Calu3 (cell line): ENCODE results near the gene LIN9. TPM values are rescaled to one million over a fixed set of nuclear protein-coding genes. Genes with fewer than 3 reads are reported as not detected.
"Not testable (repeated sequence)": the region's sequence is repeated elsewhere in the genome, so short reads cannot be mapped to it uniquely, and the experiment has no call there.

Experiments used
- BruUV-seq: library from RNA; stranded (reverse); fragments of 400-500 nt; replicated peaks from 2 replicates; lab custom pipeline; 2021; lab: Mats Ljungman, UMichigan
- CTCF ChIA-PET: fragments of 300-600 bp; sonication (Branson Sonifier 250); formaldehyde crosslinking; loops from one replicate; lab custom pipeline; 2022; ENCODE audit warnings: antibody characterized with exemption; lab: Charles Lee
- DNase-seq: peaks from one replicate; pipeline ENCODE4 v3.0.0; 2022
- H3K27ac Mint-ChIP-seq: one replicate; pipeline ENCODE4 v1.8.0; 2022; ENCODE audit warnings: mixed read lengths; ENCODE audit not compliant: unreplicated experiment
- H3K27me3 Mint-ChIP-seq: one replicate; pipeline ENCODE4 v1.8.0; 2022; ENCODE audit warnings: mixed read lengths; ENCODE audit not compliant: unreplicated experiment
- H3K36me3 Mint-ChIP-seq: one replicate; pipeline ENCODE4 v1.8.0; 2022; ENCODE audit warnings: mild to moderate bottlenecking, moderate library complexity, mixed read lengths; ENCODE audit not compliant: insufficient read depth, unreplicated experiment
- H3K4me1 Mint-ChIP-seq: one replicate; pipeline ENCODE4 v1.8.0; 2022; ENCODE audit warnings: mild to moderate bottlenecking, low read depth, mixed read lengths; ENCODE audit not compliant: unreplicated experiment
- H3K4me3 Mint-ChIP-seq: one replicate; pipeline ENCODE4 v1.8.0; 2022; ENCODE audit warnings: mild to moderate bottlenecking, low read depth, moderate library complexity, mixed read lengths; ENCODE audit not compliant: unreplicated experiment
- H3K9me3 Mint-ChIP-seq: one replicate; pipeline ENCODE4 v1.8.0; 2022; ENCODE audit warnings: low read depth, mixed read lengths; ENCODE audit not compliant: unreplicated experiment
- intact Hi-C: fragments of 100-400 bp; cut with micrococcal nuclease; formaldehyde crosslinking; loops from one replicate; pipeline ENCODE4 v1.10.0; 2022; ENCODE audit not compliant: unreplicated experiment
- total RNA-seq: library from RNA; stranded (reverse); gene quantifications from 2 replicates; pipeline ENCODE4 v1.2.3, GENCODE V29; 2022
- TF ChIP-seq, protein P1 (sequence below): fragments of 200-600 bp; IDR thresholded peaks from one replicate; pipeline ENCODE4 v1.8.0; 2022; ENCODE audit warnings: antibody characterized with exemption; ENCODE audit not compliant: unreplicated experiment

Gene LIN9
- total RNA-seq, 1 experiment from 2014 or later, result 14.3 TPM

DNA sequence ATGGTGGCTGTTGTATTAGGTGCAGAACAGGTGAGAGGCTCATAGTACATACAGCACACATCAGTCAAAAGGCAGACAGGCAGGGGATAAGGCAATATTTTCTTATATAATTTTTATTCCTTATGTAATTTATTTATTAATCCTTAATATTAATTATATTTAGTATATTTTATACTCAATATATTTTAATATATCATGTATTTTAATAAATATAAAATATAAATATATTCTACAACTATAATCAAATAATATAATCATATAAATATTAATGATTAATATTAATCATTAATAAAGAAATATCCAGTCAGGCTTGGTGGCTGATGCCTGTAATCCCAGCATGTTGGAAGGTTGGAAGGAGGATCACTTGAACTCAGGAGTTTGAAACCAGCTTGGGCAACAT is 104.8 kb downstream of the LIN9 start:
- H3K9me3 Mint-ChIP-seq, result no peaks in the 10 kb centered on the region
- TF ChIP-seq, protein P1, sequence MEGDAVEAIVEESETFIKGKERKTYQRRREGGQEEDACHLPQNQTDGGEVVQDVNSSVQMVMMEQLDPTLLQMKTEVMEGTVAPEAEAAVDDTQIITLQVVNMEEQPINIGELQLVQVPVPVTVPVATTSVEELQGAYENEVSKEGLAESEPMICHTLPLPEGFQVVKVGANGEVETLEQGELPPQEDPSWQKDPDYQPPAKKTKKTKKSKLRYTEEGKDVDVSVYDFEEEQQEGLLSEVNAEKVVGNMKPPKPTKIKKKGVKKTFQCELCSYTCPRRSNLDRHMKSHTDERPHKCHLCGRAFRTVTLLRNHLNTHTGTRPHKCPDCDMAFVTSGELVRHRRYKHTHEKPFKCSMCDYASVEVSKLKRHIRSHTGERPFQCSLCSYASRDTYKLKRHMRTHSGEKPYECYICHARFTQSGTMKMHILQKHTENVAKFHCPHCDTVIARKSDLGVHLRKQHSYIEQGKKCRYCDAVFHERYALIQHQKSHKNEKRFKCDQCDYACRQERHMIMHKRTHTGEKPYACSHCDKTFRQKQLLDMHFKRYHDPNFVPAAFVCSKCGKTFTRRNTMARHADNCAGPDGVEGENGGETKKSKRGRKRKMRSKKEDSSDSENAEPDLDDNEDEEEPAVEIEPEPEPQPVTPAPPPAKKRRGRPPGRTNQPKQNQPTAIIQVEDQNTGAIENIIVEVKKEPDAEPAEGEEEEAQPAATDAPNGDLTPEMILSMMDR, result no peak
- no peak overlapping the region for H3K4me3 Mint-ChIP-seq
- intact Hi-C loops, result loop anchor here (10.0 kb wide), 1 partner anchor 131 kb away; no protein-coding TSS in a partner anchor
- H3K4me1 Mint-ChIP-seq, result no peaks in the 10 kb centered on the region
- peaks cover 27% of the 10 kb centered on the region for H3K27me3 Mint-ChIP-seq
- H3K36me3 Mint-ChIP-seq, result no peaks in the 10 kb centered on the region
- no peak overlapping the region for H3K27ac Mint-ChIP-seq
- CTCF ChIA-PET, result no interaction called here
- no peak for DNase-seq
- no TSS peak for BruUV-seq

DNA sequence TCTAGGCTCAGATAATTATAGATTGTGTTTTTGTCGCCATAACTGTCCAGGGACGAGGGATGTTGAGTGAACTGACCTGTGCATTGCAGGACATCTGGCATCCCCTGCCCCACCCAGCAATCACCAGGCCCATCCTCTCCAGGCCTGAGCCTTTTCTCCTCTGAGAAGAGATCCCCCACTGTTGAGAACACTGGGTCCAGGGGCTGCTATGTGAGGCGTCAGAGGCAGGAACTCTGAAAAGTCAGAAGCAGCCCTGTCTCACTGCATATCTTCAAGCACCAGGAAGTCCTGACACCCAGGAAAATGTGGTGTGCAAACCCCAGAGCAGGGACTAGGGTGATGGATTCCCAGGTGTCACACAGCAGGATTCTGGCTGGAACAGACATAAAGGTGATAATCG is 105.3 kb downstream of the LIN9 start:
- Mint-ChIP-seq H3K4me1 (no peaks in the 10 kb centered on the region), H3K36me3 (no peaks in the 10 kb centered on the region), H3K4me3 (no peak overlapping the region), H3K27ac (no peak overlapping the region), H3K27me3 (peaks cover 22% of the 10 kb centered on the region), H3K9me3 (no peaks in the 10 kb centered on the region)
- intact Hi-C loops, result loop anchor here (10.0 kb wide), 1 partner anchor 131 kb away; no protein-coding TSS in a partner anchor
- BruUV-seq, result no TSS peak
- DNase-seq, result no peak
- CTCF ChIA-PET, result no interaction called here
- TF ChIP-seq, protein P1, result no peak

DNA sequence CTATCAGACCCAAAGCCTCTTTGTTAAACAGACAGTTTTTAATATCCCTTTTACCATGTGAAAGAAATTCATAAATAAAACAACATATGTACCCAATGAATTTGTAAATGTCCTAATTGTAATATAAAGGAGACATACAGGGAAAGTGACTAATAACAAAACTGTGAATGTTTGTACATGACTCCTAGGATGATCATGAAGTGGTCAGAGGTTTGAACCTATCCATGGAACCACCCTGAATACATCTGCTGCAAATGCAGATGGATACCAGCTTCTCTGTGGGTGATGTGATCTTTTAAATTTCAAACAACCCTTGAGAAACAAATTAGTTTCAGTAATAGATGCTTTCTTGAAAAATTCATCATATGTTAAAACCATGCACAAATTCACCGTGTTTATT is 105.7 kb downstream of the LIN9 start:
- Mint-ChIP-seq H3K36me3 (no peaks in the 10 kb centered on the region), H3K27ac (no peak overlapping the region), H3K9me3 (no peaks in the 10 kb centered on the region), H3K4me1 (no peaks in the 10 kb centered on the region), H3K27me3 (peaks cover 18% of the 10 kb centered on the region), H3K4me3 (no peak overlapping the region)
- CTCF ChIA-PET, result no interaction called here
- intact Hi-C loops, result loop anchor here (10.0 kb wide), 1 partner anchor 132 kb away; no protein-coding TSS in a partner anchor
- no peak for DNase-seq
- no TSS peak for BruUV-seq
- TF ChIP-seq, protein P1, result no peak

DNA sequence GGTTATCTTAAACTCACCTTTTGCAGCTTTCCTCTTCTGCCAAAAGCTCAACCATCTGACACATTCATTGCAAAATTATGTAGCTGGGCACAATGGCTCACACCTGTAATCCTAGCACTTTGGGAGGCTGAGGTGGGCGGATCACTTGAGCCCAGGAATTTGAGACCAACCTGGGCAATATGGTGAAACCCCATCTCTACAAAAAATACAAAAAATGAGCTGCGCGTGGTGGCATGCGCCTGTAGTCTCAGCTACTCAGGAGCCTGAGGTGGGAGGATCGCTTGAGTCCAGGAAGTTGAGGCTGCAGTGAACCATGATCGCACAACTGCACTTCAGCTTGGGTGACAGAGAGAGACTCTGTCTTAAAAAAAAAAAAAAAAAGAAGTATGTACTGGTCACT is 106.3 kb downstream of the LIN9 start:
- H3K9me3 Mint-ChIP-seq, H3K4me3 Mint-ChIP-seq, H3K27ac Mint-ChIP-seq, H3K36me3 Mint-ChIP-seq, DNase-seq, BruUV-seq, H3K4me1 Mint-ChIP-seq, CTCF ChIA-PET: not testable (repeated sequence)
- H3K27me3 Mint-ChIP-seq, result peaks cover 12% of the 10 kb centered on the region
- intact Hi-C loops, result loop anchor here (10.0 kb wide), 1 partner anchor 132 kb away; no protein-coding TSS in a partner anchor

DNA sequence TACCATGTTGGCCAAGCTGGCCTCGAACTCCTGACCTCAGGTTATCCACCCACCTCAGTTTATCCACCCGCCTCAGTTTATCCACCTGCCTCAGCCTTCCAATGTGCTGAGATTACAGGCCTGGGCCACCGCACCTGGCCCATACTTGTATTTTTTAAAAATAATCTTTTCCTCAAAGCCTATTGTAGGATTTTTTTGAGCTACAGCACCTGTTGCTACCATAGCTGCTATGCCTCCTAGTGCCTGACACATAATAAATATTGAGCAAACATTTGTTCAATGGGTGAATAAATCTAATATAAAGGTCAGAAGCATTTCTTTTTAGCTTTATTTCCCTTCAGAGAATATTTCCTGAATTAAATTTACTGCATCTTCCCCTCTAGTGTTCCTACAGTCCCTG is 106.7 kb downstream of the LIN9 start:
- Mint-ChIP-seq H3K4me3 (no peak overlapping the region), H3K27me3 (peaks cover 11% of the 10 kb centered on the region), H3K4me1 (no peaks in the 10 kb centered on the region), H3K9me3 (no peaks in the 10 kb centered on the region), H3K36me3 (no peaks in the 10 kb centered on the region), H3K27ac (no peak overlapping the region)
- TF ChIP-seq, protein P1, result no peak
- intact Hi-C loops, result loop anchor here (10.0 kb wide), 1 partner anchor 133 kb away; no protein-coding TSS in a partner anchor
- no peak for DNase-seq
- no TSS peak for BruUV-seq
- CTCF ChIA-PET, result no interaction called here
